Mucosa of descending colon (tissue), 3 donors: ENCODE data around the gene NSG2. TPM values are rescaled to one million over a fixed set of nuclear protein-coding genes. Genes with fewer than 3 reads are reported as not detected.
"Not testable (repeated sequence)": the region's sequence is repeated elsewhere in the genome, so short reads cannot be mapped to it uniquely, and the experiment has no call there.

Experiments used
- ATAC-seq: fragments of 200-7000 bp; cut with Tn5 transposase; one replicate; pipeline ENCODE4 v1.9.1; 2020; ENCODE audit warnings: mild to moderate bottlenecking, moderate library complexity
- DNase-seq, 3 donors: peaks; one replicate each; pipeline ENCODE4 v3.0.0-alpha.2; 2020
- H3K36me3 ChIP-seq: fragments of 200-600 bp; one replicate; pipeline ENCODE4 v1.8.0; 2021; ENCODE audit warnings: low read depth, mild to moderate bottlenecking
- H3K4me1 ChIP-seq: fragments of 200-600 bp; one replicate; pipeline ENCODE4 v1.8.0; 2021; ENCODE audit warnings: low read depth, mild to moderate bottlenecking
- H3K4me3 ChIP-seq: fragments of 200-600 bp; one replicate; pipeline ENCODE4 v1.8.0; 2021; ENCODE audit warnings: mild to moderate bottlenecking
- H3K9me3 ChIP-seq: fragments of 200-600 bp; one replicate; pipeline ENCODE4 v1.8.0; 2021; ENCODE audit warnings: mild to moderate bottlenecking
- intact Hi-C, 2 donors: fragments of 100-400 bp; cut with DNase I in 1 of 2; cut with micrococcal nuclease in 1 of 2; formaldehyde crosslinking; loops; one replicate each; pipeline versions ENCODE4 v1.11.0 to v1.11.1; 2022; cut with DNase I, micrococcal nuclease
- total RNA-seq, 3 donors: library from RNA; stranded (reverse); fragmentation: NEBNext Ultra II Directional in 2 of 3; extraction: Animal tissue kit (Norgen Biotek cat#: 25700) in 2 of 3; gene quantifications; one replicate each; pipeline versions ENCODE4 v1.2.1 to v1.2.4, GENCODE V29; 2021 to 2023
- TF ChIP-seq, protein P1 (sequence below): fragments of 200-600 bp; IDR thresholded peaks from one replicate; pipeline ENCODE4 v1.8.0; 2022; ENCODE audit warnings: antibody characterized with exemption, mild to moderate bottlenecking
- donor health status: DM: no; HTN: no; CAD: no; lungs with moderate emphysema.
- donor health status: DM: no; HTN: no; CAD: no.
- donor health status: DM: no; HTN: yes; CAD: no.

NSG2 gene
- total RNA-seq, 3 donors from 2014 or later = 1.2 to 8.7 (median 1.3) TPM

DNA sequence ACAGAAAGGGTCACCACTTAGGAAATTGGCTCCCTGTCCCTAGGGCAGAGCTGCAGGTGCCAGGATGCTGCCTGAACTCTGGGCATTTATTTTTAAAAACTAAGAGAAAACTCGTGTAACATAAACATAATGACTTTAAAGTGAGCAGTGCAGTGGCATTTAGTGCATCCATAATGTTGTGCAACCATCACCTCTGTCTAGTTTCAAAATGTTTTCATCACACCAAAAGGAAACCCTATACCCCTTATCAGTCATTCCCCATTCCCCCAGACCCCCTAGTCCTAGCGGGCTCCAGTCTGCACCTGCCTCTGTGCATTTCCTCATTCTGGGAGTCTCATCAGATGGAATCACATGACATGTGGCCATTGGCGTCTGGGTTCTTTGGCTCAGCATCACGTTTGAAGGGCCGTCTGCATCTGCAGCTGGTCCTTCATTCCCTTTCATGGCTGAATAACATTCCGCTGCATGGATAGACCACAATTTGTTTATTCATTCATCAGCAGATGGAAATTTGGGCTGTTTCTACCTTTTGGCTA, 55.8 kb downstream of the NSG2 start:
- ATAC-seq = no peak
- Histone ChIP-seq H3K9me3 (no peaks in the 10 kb centered on the region), H3K4me1 (no peaks in the 10 kb centered on the region), H3K4me3 (no peak overlapping the region), H3K36me3 (no peaks in the 10 kb centered on the region)
- TF ChIP-seq, protein P1, sequence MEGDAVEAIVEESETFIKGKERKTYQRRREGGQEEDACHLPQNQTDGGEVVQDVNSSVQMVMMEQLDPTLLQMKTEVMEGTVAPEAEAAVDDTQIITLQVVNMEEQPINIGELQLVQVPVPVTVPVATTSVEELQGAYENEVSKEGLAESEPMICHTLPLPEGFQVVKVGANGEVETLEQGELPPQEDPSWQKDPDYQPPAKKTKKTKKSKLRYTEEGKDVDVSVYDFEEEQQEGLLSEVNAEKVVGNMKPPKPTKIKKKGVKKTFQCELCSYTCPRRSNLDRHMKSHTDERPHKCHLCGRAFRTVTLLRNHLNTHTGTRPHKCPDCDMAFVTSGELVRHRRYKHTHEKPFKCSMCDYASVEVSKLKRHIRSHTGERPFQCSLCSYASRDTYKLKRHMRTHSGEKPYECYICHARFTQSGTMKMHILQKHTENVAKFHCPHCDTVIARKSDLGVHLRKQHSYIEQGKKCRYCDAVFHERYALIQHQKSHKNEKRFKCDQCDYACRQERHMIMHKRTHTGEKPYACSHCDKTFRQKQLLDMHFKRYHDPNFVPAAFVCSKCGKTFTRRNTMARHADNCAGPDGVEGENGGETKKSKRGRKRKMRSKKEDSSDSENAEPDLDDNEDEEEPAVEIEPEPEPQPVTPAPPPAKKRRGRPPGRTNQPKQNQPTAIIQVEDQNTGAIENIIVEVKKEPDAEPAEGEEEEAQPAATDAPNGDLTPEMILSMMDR = no peak
- intact Hi-C loops = no loop called here
- DNase-seq = no peak

DNA sequence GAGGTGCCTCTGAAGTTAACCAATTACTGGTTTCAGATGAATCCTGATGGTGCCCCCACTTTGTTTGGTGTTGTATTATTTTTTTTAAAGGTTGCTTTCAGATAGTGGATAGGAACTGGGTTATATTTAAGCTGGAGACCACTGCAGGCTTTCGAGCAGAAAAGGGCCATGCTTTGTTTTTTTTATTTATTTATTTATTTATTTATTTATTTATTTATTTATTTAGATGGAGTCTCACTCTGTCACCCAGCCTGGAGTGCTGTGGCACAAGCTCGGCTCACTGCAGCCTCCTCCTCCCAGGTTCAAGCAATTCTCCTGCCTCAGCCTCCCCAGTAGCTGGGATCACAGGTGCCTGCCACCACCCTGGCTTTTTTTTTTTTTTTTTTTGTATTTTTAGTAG, 57.1 kb downstream of the NSG2 start:
- H3K9me3 ChIP-seq, DNase-seq: not testable (repeated sequence)

GRCh38 chr5:174106997-174107655, 61.6 kb downstream of the NSG2 start:
- ATAC-seq (no peak), DNase-seq (no peak)
- no peak overlapping the region for H3K4me3 ChIP-seq
- intact Hi-C loops = no loop called here
- H3K4me1 ChIP-seq = no peaks in the 10 kb centered on the region
- no peaks in the 10 kb centered on the region for H3K36me3 ChIP-seq
- no peaks in the 10 kb centered on the region for H3K9me3 ChIP-seq
- TF ChIP-seq, protein P1 = no peak

More for the DNA sequence above, 57.1 kb downstream of the NSG2 start:
- ATAC-seq, intact Hi-C loops, H3K4me3 ChIP-seq, H3K36me3 ChIP-seq, H3K4me1 ChIP-seq: not testable (repeated sequence)

- ATAC-seq = no peak
- intact Hi-C loops = no loop called here
Measured at GRCh38 chr5:174108745-174109144, 63.2 kb downstream of the NSG2 start.

DNA sequence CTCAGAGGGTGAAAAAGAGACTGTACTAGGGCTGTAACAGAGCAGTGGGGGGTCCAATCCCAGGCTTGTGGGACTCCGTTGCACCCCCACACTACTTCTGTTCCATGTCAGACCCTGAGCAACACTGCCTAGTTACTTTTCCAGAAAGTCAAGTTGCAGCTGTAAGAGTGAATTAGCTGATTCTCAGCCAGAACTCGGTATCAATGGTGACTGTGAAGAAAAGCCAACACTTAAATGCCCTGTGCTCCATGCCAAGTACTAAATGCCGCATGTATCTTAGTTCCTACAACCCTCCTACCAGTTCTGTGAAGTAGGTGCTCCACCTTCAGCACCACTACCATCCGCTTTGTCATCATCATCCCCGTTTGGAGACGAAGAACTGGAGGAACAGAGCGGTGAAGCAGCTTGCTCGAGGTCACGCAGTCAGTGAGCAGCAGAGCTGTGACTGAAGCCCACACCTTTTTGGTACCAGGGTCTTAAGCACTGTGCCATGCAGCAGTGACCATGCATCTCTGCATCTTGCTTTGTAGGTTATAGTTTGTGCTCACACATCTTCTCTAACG, 64.3 kb downstream of the NSG2 start:
- Histone ChIP-seq H3K4me1 (no peaks in the 10 kb centered on the region), H3K36me3 (no peaks in the 10 kb centered on the region), H3K4me3 (no peak overlapping the region), H3K9me3 (no peaks in the 10 kb centered on the region)
- no peak for ATAC-seq
- no peak for DNase-seq
- TF ChIP-seq, protein P1 = no peak
- intact Hi-C loops = no loop called here

More at GRCh38 chr5:174108745-174109144, 63.2 kb downstream of the NSG2 start:
- Histone ChIP-seq H3K9me3 (no peaks in the 10 kb centered on the region), H3K4me1 (no peaks in the 10 kb centered on the region), H3K4me3 (no peak overlapping the region), H3K36me3 (no peaks in the 10 kb centered on the region)
- TF ChIP-seq, protein P1 = no peak
- DNase-seq = no peak

GRCh38 chr5:174110310-174110709, 64.8 kb downstream of the NSG2 start:
- no peak overlapping the region for H3K4me3 ChIP-seq
- DNase-seq = no peak
- H3K4me1 ChIP-seq = no peaks in the 10 kb centered on the region
- H3K9me3 ChIP-seq = no peaks in the 10 kb centered on the region
- TF ChIP-seq, protein P1 = no peak
- intact Hi-C loops = no loop called here
- no peaks in the 10 kb centered on the region for H3K36me3 ChIP-seq
- ATAC-seq = no peak
